Measurements from ENCODE around the gene ELOVL5. TPM values are rescaled to one million over a fixed set of nuclear protein-coding genes. Genes with fewer than 3 reads are reported as not detected.

Gene ELOVL5
- total RNA-seq, 1 donor from 2014 or later = 52.8 TPM

DNA sequence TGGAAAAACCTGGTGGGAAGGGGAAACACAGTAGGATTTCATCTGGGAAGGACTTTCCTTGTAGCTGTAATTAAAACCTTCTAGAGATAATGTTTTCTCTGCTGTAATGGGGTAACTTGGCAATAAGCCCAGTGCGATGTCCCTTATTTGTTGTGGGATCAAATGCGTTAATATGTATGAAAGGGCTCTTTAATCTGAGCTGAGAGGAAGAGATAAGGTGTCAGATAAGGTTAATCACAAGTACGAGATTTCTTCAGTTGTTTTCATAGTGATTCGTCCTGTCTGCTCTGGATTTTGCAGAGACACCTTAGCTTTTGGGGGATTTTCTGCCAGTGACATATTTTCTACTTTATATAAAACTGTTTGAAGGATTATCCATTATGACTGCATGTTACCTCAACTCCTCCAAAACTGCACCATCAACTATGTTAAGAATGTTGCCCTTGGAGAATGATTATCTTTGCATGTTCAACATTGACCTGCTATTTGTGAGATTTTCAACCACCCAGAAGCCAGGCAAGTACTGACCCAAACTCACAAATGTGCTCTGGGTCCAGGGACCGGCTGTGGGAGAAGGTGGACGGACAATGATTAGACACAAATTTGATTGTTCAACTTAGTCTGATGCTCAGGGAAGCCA is 21.2 kb upstream of the ELOVL5 start:
- FAIRE-seq = no peak

DNA sequence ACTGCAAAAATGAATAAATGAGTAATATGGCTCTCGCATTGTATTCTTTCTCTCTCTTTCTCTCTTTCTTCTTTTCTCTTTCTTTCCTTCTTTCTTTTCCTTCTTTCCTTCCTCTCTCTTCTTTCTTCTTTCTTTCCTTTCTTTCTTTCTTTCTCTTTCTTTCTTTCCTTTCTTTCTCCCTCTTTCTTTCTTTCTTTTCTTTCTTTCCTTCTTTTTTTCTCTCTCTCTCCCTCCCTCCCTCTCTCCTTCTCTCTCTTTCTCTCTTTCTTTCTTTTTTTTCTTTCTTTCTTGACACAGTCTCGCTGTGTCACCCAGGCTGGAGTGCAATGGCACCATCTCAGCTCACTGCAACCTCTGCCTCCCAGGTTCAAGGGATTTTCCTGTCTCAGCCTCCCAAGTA is 20.3 kb upstream of the ELOVL5 start:
- Mint-ChIP-seq H3K4me1 (ENCODE audit: low read depth, unreplicated experiment) (peaks cover 6% of the 10 kb centered on the region), H3K9me3 (ENCODE audit: unreplicated experiment) (peaks cover 3% of the 10 kb centered on the region), H3K27me3 (ENCODE audit: low read depth, unreplicated experiment) (peaks cover 2% of the 10 kb centered on the region), H3K36me3 (ENCODE audit: low read depth, unreplicated experiment) (peaks cover 4% of the 10 kb centered on the region), H3K27ac (ENCODE audit: unreplicated experiment) (no peak overlapping the region), H3K4me3 (ENCODE audit: unreplicated experiment) (no peak overlapping the region)
- Histone ChIP-seq H3K27me3 (ENCODE audit: insufficient read depth, low read length) (no peaks in the 10 kb centered on the region), H3K9me3 (ENCODE audit: insufficient read depth, low read depth, low read length) (no peaks in the 10 kb centered on the region), H3K4me1 (ENCODE audit: insufficient read depth, low read length) (peaks cover 4% of the 10 kb centered on the region), H3K4me3 (ENCODE audit: insufficient read depth, low read depth, low read length) (no peak overlapping the region), H4K20me1 (ENCODE audit: insufficient read depth, low read length) (no peaks in the 10 kb centered on the region), H2AFZ (ENCODE audit: low read depth, low read length) (no peak overlapping the region), H3K4me2 (ENCODE audit: low read length) (no peak overlapping the region), H3K79me2 (ENCODE audit: insufficient read depth, low read length) (no peaks in the 10 kb centered on the region), H3K9ac (ENCODE audit: low read length) (no peak overlapping the region), H3K36me3 (ENCODE audit: insufficient read depth, low read length) (no peaks in the 10 kb centered on the region), H3K27ac (ENCODE audit: low read depth, low read length) (no peak overlapping the region)
- TF ChIP-seq, protein P1, sequence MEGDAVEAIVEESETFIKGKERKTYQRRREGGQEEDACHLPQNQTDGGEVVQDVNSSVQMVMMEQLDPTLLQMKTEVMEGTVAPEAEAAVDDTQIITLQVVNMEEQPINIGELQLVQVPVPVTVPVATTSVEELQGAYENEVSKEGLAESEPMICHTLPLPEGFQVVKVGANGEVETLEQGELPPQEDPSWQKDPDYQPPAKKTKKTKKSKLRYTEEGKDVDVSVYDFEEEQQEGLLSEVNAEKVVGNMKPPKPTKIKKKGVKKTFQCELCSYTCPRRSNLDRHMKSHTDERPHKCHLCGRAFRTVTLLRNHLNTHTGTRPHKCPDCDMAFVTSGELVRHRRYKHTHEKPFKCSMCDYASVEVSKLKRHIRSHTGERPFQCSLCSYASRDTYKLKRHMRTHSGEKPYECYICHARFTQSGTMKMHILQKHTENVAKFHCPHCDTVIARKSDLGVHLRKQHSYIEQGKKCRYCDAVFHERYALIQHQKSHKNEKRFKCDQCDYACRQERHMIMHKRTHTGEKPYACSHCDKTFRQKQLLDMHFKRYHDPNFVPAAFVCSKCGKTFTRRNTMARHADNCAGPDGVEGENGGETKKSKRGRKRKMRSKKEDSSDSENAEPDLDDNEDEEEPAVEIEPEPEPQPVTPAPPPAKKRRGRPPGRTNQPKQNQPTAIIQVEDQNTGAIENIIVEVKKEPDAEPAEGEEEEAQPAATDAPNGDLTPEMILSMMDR (IDR thresholded peaks at IDR 0.05; ENCODE audit: insufficient read depth, low read depth, low read length) = no peak
- no peak for TF ChIP-seq EZH2 (IDR thresholded peaks at IDR 0.05; ENCODE audit: insufficient read depth, low read length)
- DNase-seq (ENCODE audit: low read depth) = no peak
- no peak for FAIRE-seq

More for the DNA sequence above, 21.2 kb upstream of the ELOVL5 start:
- Histone ChIP-seq H3K4me3 (ENCODE audit: insufficient read depth, low read depth, low read length) (no peak overlapping the region), H3K36me3 (ENCODE audit: insufficient read depth, low read length) (no peaks in the 10 kb centered on the region), H3K9me3 (ENCODE audit: insufficient read depth, low read depth, low read length) (no peaks in the 10 kb centered on the region), H3K27ac (ENCODE audit: low read depth, low read length) (no peak overlapping the region), H3K79me2 (ENCODE audit: insufficient read depth, low read length) (no peaks in the 10 kb centered on the region), H4K20me1 (ENCODE audit: insufficient read depth, low read length) (no peaks in the 10 kb centered on the region), H2AFZ (ENCODE audit: low read depth, low read length) (no peak overlapping the region), H3K27me3 (ENCODE audit: insufficient read depth, low read length) (no peaks in the 10 kb centered on the region), H3K9ac (ENCODE audit: low read length) (no peak overlapping the region), H3K4me2 (ENCODE audit: low read length) (no peak overlapping the region), H3K4me1 (ENCODE audit: insufficient read depth, low read length) (peaks cover 4% of the 10 kb centered on the region)
- H3K4me1 Mint-ChIP-seq (ENCODE audit: low read depth, unreplicated experiment) = peaks cover 6% of the 10 kb centered on the region
- H3K27ac Mint-ChIP-seq (ENCODE audit: unreplicated experiment) = no peak overlapping the region
- TF ChIP-seq, protein P1 (IDR thresholded peaks at IDR 0.05; ENCODE audit: insufficient read depth, low read depth, low read length) = no peak
- TF ChIP-seq EZH2 (IDR thresholded peaks at IDR 0.05; ENCODE audit: insufficient read depth, low read length) = no peak
- H3K4me3 Mint-ChIP-seq (ENCODE audit: unreplicated experiment) = no peak overlapping the region
- peaks cover 3% of the 10 kb centered on the region for H3K9me3 Mint-ChIP-seq (ENCODE audit: unreplicated experiment)
- DNase-seq (ENCODE audit: low read depth) = no peak
- peaks cover 3% of the 10 kb centered on the region for H3K27me3 Mint-ChIP-seq (ENCODE audit: low read depth, unreplicated experiment)
- H3K36me3 Mint-ChIP-seq (ENCODE audit: low read depth, unreplicated experiment) = peaks cover 3% of the 10 kb centered on the region

DNA sequence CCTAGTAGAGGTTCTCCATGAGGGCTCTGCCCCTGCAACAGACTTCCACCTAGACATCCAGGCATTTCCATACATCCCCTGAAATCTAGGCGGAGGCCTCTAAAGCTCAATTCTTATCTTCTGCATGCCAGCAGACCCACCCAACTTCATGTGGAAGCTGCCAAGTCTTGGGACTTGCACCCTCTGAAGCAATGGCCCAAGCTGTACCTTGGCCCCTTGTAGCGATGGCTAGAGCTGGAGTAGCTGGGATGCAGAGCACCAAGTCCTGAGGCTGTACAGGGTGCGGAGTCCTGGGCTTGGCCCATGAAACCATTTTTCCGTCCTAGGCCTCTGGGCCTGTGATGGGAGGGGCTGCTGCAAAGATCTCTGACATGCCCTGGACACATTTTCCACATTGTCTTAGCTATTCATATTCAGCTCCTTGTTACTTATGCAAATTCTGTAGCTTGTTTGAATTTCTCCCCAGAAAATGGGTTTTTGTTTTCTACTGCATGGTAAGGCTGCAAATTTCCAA is 17.4 kb upstream of the ELOVL5 start:
- Histone ChIP-seq H3K4me2 (ENCODE audit: low read length) (no peak overlapping the region), H3K79me2 (ENCODE audit: insufficient read depth, low read length) (no peaks in the 10 kb centered on the region), H3K4me3 (ENCODE audit: insufficient read depth, low read depth, low read length) (no peak overlapping the region), H3K9ac (ENCODE audit: low read length) (no peak overlapping the region), H4K20me1 (ENCODE audit: insufficient read depth, low read length) (no peaks in the 10 kb centered on the region), H3K27me3 (ENCODE audit: insufficient read depth, low read length) (no peaks in the 10 kb centered on the region), H3K27ac (ENCODE audit: low read depth, low read length) (no peak overlapping the region), H3K36me3 (ENCODE audit: insufficient read depth, low read length) (no peaks in the 10 kb centered on the region), H2AFZ (ENCODE audit: low read depth, low read length) (no peak overlapping the region), H3K9me3 (ENCODE audit: insufficient read depth, low read depth, low read length) (no peaks in the 10 kb centered on the region), H3K4me1 (ENCODE audit: insufficient read depth, low read length) (peaks cover 10% of the 10 kb centered on the region)
- Mint-ChIP-seq H3K27me3 (ENCODE audit: low read depth, unreplicated experiment) (peaks cover 2% of the 10 kb centered on the region), H3K4me3 (ENCODE audit: unreplicated experiment) (no peak overlapping the region), H3K36me3 (ENCODE audit: low read depth, unreplicated experiment) (peaks cover 4% of the 10 kb centered on the region), H3K4me1 (ENCODE audit: low read depth, unreplicated experiment) (peaks cover 10% of the 10 kb centered on the region), H3K27ac (ENCODE audit: unreplicated experiment) (no peak overlapping the region), H3K9me3 (ENCODE audit: unreplicated experiment) (peaks cover 3% of the 10 kb centered on the region)
- TF ChIP-seq, protein P1 (IDR thresholded peaks at IDR 0.05; ENCODE audit: insufficient read depth, low read depth, low read length) = no peak
- TF ChIP-seq EZH2 (IDR thresholded peaks at IDR 0.05; ENCODE audit: insufficient read depth, low read length) = no peak
- FAIRE-seq = no peak
- no peak for DNase-seq (ENCODE audit: low read depth)

All from astrocyte (in vitro differentiated cells and primary cell).